ENCODE results near the gene ALDH18A1. TPM values are rescaled to one million over a fixed set of nuclear protein-coding genes. Genes with fewer than 3 reads are reported as not detected.

The ALDH18A1 gene
- total RNA-seq, 1 donor from 2014 or later, result 29.1 TPM

GRCh38 chr10:95693071-95693667 is 36.7 kb upstream of the ALDH18A1 start:
- Histone ChIP-seq H3K27me3 (no peaks in the 10 kb centered on the region), H3K36me3 (peaks cover 10 to 28% of the 10 kb centered on the region in 2 donors), H3K9me3 (no peaks in the 10 kb centered on the region), H3K4me1 (peaks cover 5 to 8% of the 10 kb centered on the region in 2 donors), H3K27ac (peak overlapping the region; percentile 59 to 84), H3K4me3 (peak overlapping the region; percentile 78 to 93)
- DNase-seq (ENCODE audit: low spot score in 2 of 2), result no peak
- intact Hi-C loops (cut with DNase I), result loop anchor here (1.0 to 10.0 kb wide), 4 partner anchors 37 to 532 kb away; partner anchors contain the start of genes ALDH18A1 and CC2D2B
- no peak for TF ChIP-seq CTCF (IDR thresholded peaks at IDR 0.05)

- no peaks in the 10 kb centered on the region for H3K27me3 ChIP-seq
- peaks cover 5 to 8% of the 10 kb centered on the region in 2 donors for H3K4me1 ChIP-seq
- no peak overlapping the region for H3K4me3 ChIP-seq
- no peak for DNase-seq (ENCODE audit: low spot score in 2 of 2)
- TF ChIP-seq CTCF (IDR thresholded peaks at IDR 0.05), result no peak
- no peak overlapping the region for H3K27ac ChIP-seq
- no peaks in the 10 kb centered on the region for H3K9me3 ChIP-seq
- intact Hi-C loops (cut with DNase I), result loop anchor here (5.0 to 10.0 kb wide), 2 partner anchors 401 to 534 kb away; no protein-coding TSS in a partner anchor
- H3K36me3 ChIP-seq, result peaks cover 22 to 46% of the 10 kb centered on the region in 2 donors
Measured at GRCh38 chr10:95691281-95691680, 34.8 kb upstream of the ALDH18A1 start.

GRCh38 chr10:95688648-95689047 is 32.1 kb upstream of the ALDH18A1 start:
- intact Hi-C loops (cut with DNase I), result no loop called here
- Histone ChIP-seq H3K27me3 (no peaks in the 10 kb centered on the region), H3K36me3 (peaks cover 42 to 72% of the 10 kb centered on the region in 2 donors), H3K4me1 (peaks cover 5 to 8% of the 10 kb centered on the region in 2 donors), H3K9me3 (no peaks in the 10 kb centered on the region), H3K4me3 (no peak overlapping the region), H3K27ac (no peak overlapping the region)
- no peak for TF ChIP-seq CTCF (IDR thresholded peaks at IDR 0.05)
- no peak for DNase-seq (ENCODE audit: low spot score in 2 of 2)

- intact Hi-C loops (cut with DNase I), result no loop called here
- no peaks in the 10 kb centered on the region for H3K4me1 ChIP-seq
- no peak for TF ChIP-seq CTCF (IDR thresholded peaks at IDR 0.05)
- H3K9me3 ChIP-seq, result no peaks in the 10 kb centered on the region
- no peak for DNase-seq (ENCODE audit: low spot score in 2 of 2)
- H3K27ac ChIP-seq, result no peak overlapping the region
- peaks cover 59 to 77% of the 10 kb centered on the region in 2 donors for H3K36me3 ChIP-seq
- H3K27me3 ChIP-seq, result no peaks in the 10 kb centered on the region
- H3K4me3 ChIP-seq, result no peak overlapping the region
Measured at GRCh38 chr10:95683966-95684365, 27.5 kb upstream of the ALDH18A1 start.

- TF ChIP-seq CTCF (IDR thresholded peaks at IDR 0.05), result no peak
- Histone ChIP-seq H3K27me3 (no peaks in the 10 kb centered on the region), H3K36me3 (peaks cover 17 to 34% of the 10 kb centered on the region in 2 donors), H3K4me1 (no peaks in the 10 kb centered on the region), H3K4me3 (no peak overlapping the region), H3K27ac (no peak overlapping the region), H3K9me3 (no peaks in the 10 kb centered on the region)
- intact Hi-C loops (cut with DNase I), result no loop called here
- no peak for DNase-seq (ENCODE audit: low spot score in 2 of 2)
Measured at GRCh38 chr10:95675403-95676116, 19.0 kb upstream of the ALDH18A1 start.

All from ascending aorta (tissue), 2 donors.